Heart left ventricle (tissue), 16 donors: Measurements from ENCODE around the gene MTO1. TPM values are rescaled to one million over a fixed set of nuclear protein-coding genes. Genes with fewer than 3 reads are reported as not detected.

Experiments used
- ATAC-seq, 4 donors: fragments of 200-7000 bp; cut with Tn5 transposase; one replicate each; pipeline ENCODE4 v1.9.1; 2020 to 2022; ENCODE audit warnings: moderate library complexity in 4 of 4, mild to moderate bottlenecking in 3 of 4, moderate number of reproducible peaks in 1 of 4
- DNase-seq, 5 donors: peaks; one replicate each; pipeline ENCODE4 v3.0.0-alpha.2; 2020
- H3K27ac ChIP-seq, 12 donors: fragments of 200-600 bp; sonication (generic) in 4 of 12; one replicate each; pipeline versions ENCODE4 v1.5.0 to v1.8.0; 2016 to 2022; ENCODE audit warnings: mild to moderate bottlenecking in 2 of 12
- H3K27me3 ChIP-seq, 9 donors: fragments of 200-600 bp; sonication (generic) in 2 of 9; one replicate each; pipeline versions ENCODE4 v1.5.1 to v1.8.0; 2016 to 2022; ENCODE audit warnings: mild to moderate bottlenecking in 3 of 9
- H3K36me3 ChIP-seq, 9 donors: fragments of 200-600 bp; sonication (generic) in 2 of 9; one replicate each; pipeline versions ENCODE4 v1.5.0 to v1.8.0; 2018 to 2022; ENCODE audit warnings: mild to moderate bottlenecking in 2 of 9
- H3K4me1 ChIP-seq, 12 donors: fragments of 200-600 bp; sonication (generic) in 4 of 12; one replicate each; pipeline versions ENCODE4 v1.5.0 to v1.8.0; 2016 to 2022; ENCODE audit warnings: mild to moderate bottlenecking in 3 of 12
- H3K4me3 ChIP-seq, 12 donors: fragments of 200-600 bp; sonication (generic) in 4 of 12; one replicate each; pipeline versions ENCODE4 v1.5.0 to v1.8.0; 2017 to 2022; ENCODE audit warnings: mild to moderate bottlenecking in 9 of 12, moderate library complexity in 4 of 12
- H3K9me3 ChIP-seq, 12 donors: fragments of 200-600 bp; sonication (generic) in 4 of 12; one replicate each; pipeline versions ENCODE4 v1.5.0 to v1.8.0; 2016 to 2022; ENCODE audit warnings: mild to moderate bottlenecking in 1 of 12
- CTCF ChIP-seq, 12 donors: fragments of 200-600 bp; sonication (generic) in 4 of 12; IDR thresholded peaks; one replicate each; pipeline versions ENCODE4 v1.5.0 to v1.8.0; 2018 to 2022; ENCODE audit warnings: antibody characterized with exemption in 12 of 12, mild to moderate bottlenecking in 5 of 12
- POLR2A ChIP-seq, 2 donors: fragments of 450-650 bp; IDR thresholded peaks; one replicate each; pipeline ENCODE4 v1.6.1; 2017; ENCODE audit warnings: antibody characterized with exemption in 2 of 2, mild to moderate bottlenecking in 2 of 2, moderate library complexity in 2 of 2
- WGBS, 4 donors: extraction: QIAGEN DNeasy Blood & Tissue Kit in 2 of 4; methylation state at CpG; one replicate each; pipeline versions ENCODE4 v1.1.5 to v1.1.7; 2013 to 2018; 5-methylcytosine and 5-hydroxymethylcytosine counted together
- intact Hi-C, 10 donors: fragments of 100-400 bp; cut with DNase I; formaldehyde crosslinking; loops; one replicate each; pipeline versions ENCODE4 v1.11.1 to v1.14.2; 2022
- polyA plus RNA-seq, 2 donors: library from polyadenylated mRNA; stranded (reverse); fragments of 200-250 nt; gene quantifications; one replicate each; pipeline ENCODE4 v1.2.3, GENCODE V29; 2013
- total RNA-seq, 9 donors: library from RNA; depleted of rRNA in 2 of 9; stranded (reverse); fragments of >200 nt in 2 of 9; fragmentation: NEBNext Ultra II Directional in 3 of 9; extraction: Animal tissue kit (Norgen Biotek cat#: 25700) in 3 of 9; gene quantifications; one replicate each; pipeline versions ENCODE4 v1.1.0 to v1.2.4, GENCODE V29; 2016 to 2023
- donor health status: ischemic (EF 13 %, LVEDD 7.1; RV severe dilation, severe dysfunction).
- donor health status: healthy with polysubstance abuse.
- donor health status: DM: no; HTN: yes; CAD: no.
- donor health status: DM: no; HTN: no; CAD: no.
- donor health status: ischemic (EF 25% LVEDD 6.9; RV normal size, moderate dysfunction).
- donor health status: ischemic (EF 25% LVEDD 5.7; RV mildly dilated, moderate dysfunction).
- donor health status: healthy.
- donor health status: DM: yes; HTN: yes; CAD: no.
- donor health status: ischemic (EF 35%, LVEDD 5.7; RV mildly dilated, moderate dysfunction).
- donor health status: nonischemic (EF 11% LVEDD 7.7; RV severe dilation, severe dysfunction).
- donor health status: DM: yes; HTN: yes; CAD: no.
- donor health status: PGD.
- donor health status: ischemic (EF 29% LVEDD 5.4; RV normal size, mild dysfunction).
- donor health status: nonischemic (EF 23%, LVEDD 6.1; RV moderate dilation, normal function).

MTO1 gene
- total and polyA plus RNA-seq, 11 donors = 8.6 to 32.2 (median 23.0) TPM

GRCh38 chr6:73484438-73484837, 22.9 kb downstream of the MTO1 start:
- peaks cover 0 to 1% (median 0%) of the 10 kb centered on the region in 12 donors for H3K9me3 ChIP-seq
- H3K36me3 ChIP-seq = peaks cover 0 to 100% (median 100%) of the 10 kb centered on the region in 9 donors
- no peak overlapping the region for H3K27ac ChIP-seq
- TF ChIP-seq POLR2A (IDR thresholded peaks at IDR 0.05) = no peak
- no peak for TF ChIP-seq CTCF (IDR thresholded peaks at IDR 0.05)
- DNase-seq = no peak
- no peaks in the 10 kb centered on the region for H3K4me1 ChIP-seq
- no peak for ATAC-seq
- H3K27me3 ChIP-seq = no peaks in the 10 kb centered on the region
- WGBS, 4 donors = 92 to 100% (median 95%) methylated on average over 2 of the region's 2 CpGs
- intact Hi-C loops = no loop called here
- no peak overlapping the region for H3K4me3 ChIP-seq

DNA sequence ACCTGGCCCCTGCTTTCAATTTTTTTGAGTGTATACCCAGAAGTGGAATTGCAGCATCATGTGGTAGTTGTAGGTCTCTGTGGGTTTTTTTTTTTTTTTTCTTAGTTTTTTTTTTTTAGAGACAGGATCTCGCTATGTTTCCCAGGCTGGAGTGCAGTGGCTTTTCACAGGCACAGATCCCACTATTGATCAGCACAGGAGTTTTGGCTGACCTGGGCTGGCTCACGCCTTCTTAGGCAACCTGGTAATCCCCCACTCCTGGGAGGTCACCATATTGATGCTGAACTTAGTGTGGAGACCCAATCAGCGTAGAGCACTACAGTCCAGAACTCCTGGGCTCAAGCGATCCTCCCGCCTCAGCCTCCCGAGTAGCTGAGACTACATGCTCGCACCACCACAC, 25.9 kb downstream of the MTO1 start:
- Histone ChIP-seq H3K27me3 (no peaks in the 10 kb centered on the region), H3K4me3 (no peak overlapping the region), H3K36me3 (peaks cover 0 to 95% (median 86%) of the 10 kb centered on the region in 9 donors), H3K4me1 (no peaks in the 10 kb centered on the region), H3K27ac (no peak overlapping the region), H3K9me3 (peaks cover 0 to 11% (median 0%) of the 10 kb centered on the region in 12 donors)
- no peak for ATAC-seq
- TF ChIP-seq POLR2A (IDR thresholded peaks at IDR 0.05) (no peak), CTCF (IDR thresholded peaks at IDR 0.05) (no peak)
- WGBS, 4 donors = 88 to 99% (median 97%) methylated on average over 7 of the region's 7 CpGs
- no peak for DNase-seq
- intact Hi-C loops = no loop called here

DNA sequence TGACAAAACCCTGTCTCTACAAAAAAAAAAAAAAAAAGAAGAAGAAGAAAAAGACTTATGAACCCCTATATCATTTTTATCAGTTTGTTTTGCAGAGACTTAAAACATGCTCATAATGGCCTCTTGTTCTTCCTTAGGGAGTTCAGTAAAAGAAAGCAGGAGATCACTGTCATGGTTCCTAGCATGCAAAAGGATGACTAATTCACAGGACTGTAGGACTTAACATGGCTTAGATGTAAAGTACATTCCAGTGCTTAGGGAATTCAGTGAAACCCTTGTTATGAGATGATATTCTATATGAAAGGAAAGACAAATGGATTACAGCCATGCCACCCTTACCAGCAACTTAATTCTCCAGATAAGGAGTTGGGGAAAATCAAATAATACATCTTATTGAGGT, 29.8 kb downstream of the MTO1 start:
- TF ChIP-seq POLR2A (IDR thresholded peaks at IDR 0.05) (no peak), CTCF (IDR thresholded peaks at IDR 0.05) (no peak)

GRCh38 chr6:73497915-73498314, 36.4 kb downstream of the MTO1 start:
- Histone ChIP-seq H3K9me3 (no peaks in the 10 kb centered on the region), H3K27me3 (no peaks in the 10 kb centered on the region), H3K4me3 (no peak overlapping the region), H3K4me1 (peaks cover 0 to 3% (median 0%) of the 10 kb centered on the region in 12 donors), H3K36me3 (peaks cover 0 to 99% (median 89%) of the 10 kb centered on the region in 9 donors), H3K27ac (no peak overlapping the region)
- ATAC-seq (no peak), DNase-seq (no peak)
- intact Hi-C loops = no loop called here
- WGBS, 4 donors = 91 to 97% (median 95%) methylated on average over 3 of the region's 3 CpGs
- no peak for TF ChIP-seq CTCF (IDR thresholded peaks at IDR 0.05)
- no peak for TF ChIP-seq POLR2A (IDR thresholded peaks at IDR 0.05)

More for the DNA sequence above, 29.8 kb downstream of the MTO1 start:
- Histone ChIP-seq H3K9me3 (peaks cover 0 to 11% (median 0%) of the 10 kb centered on the region in 12 donors), H3K36me3 (peaks cover 0 to 92% (median 83%) of the 10 kb centered on the region in 9 donors), H3K27me3 (no peaks in the 10 kb centered on the region), H3K27ac (no peak overlapping the region), H3K4me3 (no peak overlapping the region), H3K4me1 (no peaks in the 10 kb centered on the region)
- intact Hi-C loops = no loop called here
- ATAC-seq (no peak), DNase-seq (no peak)
